ENCODE results near the gene SEMA5A.

The SEMA5A gene

DNA sequence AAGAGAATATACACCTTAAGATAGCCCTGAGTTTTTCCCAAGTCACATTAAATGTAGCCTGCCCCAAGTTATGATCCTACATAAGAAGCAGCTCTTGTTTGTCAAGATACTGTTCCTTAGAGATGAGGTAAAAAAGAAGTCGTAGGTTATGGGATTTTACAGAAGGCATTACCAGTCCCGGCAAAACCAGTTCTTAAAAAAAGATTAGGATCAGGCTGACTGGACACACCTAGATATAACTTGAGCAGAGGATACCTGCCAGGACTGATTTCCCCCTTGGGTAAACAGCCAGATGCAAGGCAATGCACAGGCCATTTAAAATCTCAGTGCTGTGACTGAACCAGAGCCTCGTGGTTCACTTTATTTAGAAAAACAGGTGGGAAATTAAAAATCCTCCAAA is 14.1 kb upstream of the SEMA5A start:
- TF ChIP-seq, protein P1, sequence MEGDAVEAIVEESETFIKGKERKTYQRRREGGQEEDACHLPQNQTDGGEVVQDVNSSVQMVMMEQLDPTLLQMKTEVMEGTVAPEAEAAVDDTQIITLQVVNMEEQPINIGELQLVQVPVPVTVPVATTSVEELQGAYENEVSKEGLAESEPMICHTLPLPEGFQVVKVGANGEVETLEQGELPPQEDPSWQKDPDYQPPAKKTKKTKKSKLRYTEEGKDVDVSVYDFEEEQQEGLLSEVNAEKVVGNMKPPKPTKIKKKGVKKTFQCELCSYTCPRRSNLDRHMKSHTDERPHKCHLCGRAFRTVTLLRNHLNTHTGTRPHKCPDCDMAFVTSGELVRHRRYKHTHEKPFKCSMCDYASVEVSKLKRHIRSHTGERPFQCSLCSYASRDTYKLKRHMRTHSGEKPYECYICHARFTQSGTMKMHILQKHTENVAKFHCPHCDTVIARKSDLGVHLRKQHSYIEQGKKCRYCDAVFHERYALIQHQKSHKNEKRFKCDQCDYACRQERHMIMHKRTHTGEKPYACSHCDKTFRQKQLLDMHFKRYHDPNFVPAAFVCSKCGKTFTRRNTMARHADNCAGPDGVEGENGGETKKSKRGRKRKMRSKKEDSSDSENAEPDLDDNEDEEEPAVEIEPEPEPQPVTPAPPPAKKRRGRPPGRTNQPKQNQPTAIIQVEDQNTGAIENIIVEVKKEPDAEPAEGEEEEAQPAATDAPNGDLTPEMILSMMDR (IDR thresholded peaks at IDR 0.05; ENCODE audit: control extremely low read depth, extremely low read depth, low read depth, missing control alignments), result no peak
- DNase-seq (ENCODE audit: extremely low spot score), result no peak
- CTCF ChIA-PET, result interaction anchor here (1.2 kb wide), 1 partner anchor 14 kb away, joined by 3 read pairs; no protein-coding TSS in a partner anchor
- POLR2A ChIA-PET, result no interaction called here

DNA sequence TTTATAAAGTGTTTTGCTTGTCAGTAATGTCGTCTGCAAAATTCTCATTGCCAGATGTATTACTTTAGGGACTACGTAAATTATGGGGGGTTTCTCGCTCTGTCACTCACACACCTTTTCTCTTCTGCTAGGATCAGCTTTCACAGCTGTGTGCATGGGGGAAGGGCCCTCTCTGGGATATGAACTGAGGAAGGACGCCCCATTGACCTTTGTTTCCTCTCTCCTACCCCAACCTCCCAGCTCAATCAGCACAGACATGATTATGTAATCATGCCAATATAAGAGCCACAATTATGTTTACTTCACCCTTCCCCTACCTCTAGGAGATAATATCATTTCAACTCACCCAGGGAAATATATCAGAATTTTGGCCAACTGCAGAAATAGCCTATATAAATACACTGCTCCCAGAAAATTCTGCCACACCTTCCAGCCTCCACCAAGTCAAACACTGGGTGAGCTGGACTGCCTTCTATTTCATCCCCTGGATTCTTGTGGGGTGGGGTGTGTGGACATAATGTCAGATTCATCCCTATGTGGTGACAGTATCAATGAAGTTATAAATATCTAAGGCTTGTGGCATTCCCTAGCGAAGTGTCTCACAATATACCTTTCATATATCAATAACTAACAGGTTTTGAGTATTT is 12.6 kb upstream of the SEMA5A start:
- CTCF ChIA-PET, result interaction anchor here (1.0 to 1.2 kb wide), 2 partner anchors 15 to 16 kb away, joined by 3 read pairs; no protein-coding TSS in a partner anchor
- TF ChIP-seq, protein P1 (IDR thresholded peaks at IDR 0.05; ENCODE audit: control extremely low read depth, extremely low read depth, low read depth, missing control alignments), result no peak
- no peak for DNase-seq (ENCODE audit: extremely low spot score)
- POLR2A ChIA-PET, result no interaction called here

DNA sequence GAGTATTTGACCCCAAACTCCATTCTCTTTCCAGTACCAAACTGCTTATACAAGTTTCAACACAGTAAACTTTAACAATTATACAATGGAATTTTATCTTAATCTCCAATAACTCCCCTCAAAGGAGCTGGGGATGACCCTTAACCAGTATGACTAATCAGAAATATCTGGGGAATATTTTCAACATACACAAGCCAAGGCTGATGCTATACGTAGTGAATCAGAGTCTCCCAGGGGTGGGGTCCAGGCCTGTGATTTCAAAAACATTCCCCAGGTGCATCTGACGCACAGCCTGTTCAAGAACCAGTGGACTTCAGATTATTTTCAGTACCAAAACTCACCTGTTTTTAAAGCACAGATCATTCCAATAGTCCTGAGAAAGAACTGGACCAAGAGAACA is 11.8 kb upstream of the SEMA5A start:
- ChIA-PET POLR2A (no interaction called here), CTCF (interaction anchor here (1.2 to 1.6 kb wide), 2 partner anchors 9 to 14 kb away, joined by 3 to 4 read pairs; no protein-coding TSS in a partner anchor)
- no peak for DNase-seq (ENCODE audit: extremely low spot score)
- TF ChIP-seq, protein P1 (IDR thresholded peaks at IDR 0.05; ENCODE audit: control extremely low read depth, extremely low read depth, low read depth, missing control alignments), result no peak

DNA sequence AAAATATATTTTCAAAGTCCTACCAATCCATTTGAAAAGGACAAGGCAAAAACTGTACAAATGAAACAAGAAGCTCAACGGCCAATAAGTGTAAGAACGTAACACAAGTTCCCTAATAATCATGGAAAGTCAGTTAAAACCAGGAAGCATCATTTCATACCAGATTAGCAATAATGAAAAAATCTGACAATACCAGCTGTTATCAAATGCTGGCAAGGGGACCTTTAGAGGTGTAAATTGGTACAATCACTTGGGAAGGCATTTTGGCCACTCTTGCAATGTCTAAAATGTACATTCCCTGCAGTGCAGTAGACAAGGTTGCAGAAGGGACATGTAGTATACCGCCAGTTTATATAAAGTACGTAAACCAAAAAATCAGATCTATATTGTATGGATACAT is 10.1 kb upstream of the SEMA5A start:
- TF ChIP-seq, protein P1 (IDR thresholded peaks at IDR 0.05; ENCODE audit: control extremely low read depth, extremely low read depth, low read depth, missing control alignments), result no peak
- no peak for DNase-seq (ENCODE audit: extremely low spot score)
- ChIA-PET POLR2A (no interaction called here), CTCF (interaction anchor here (0.7 to 1.6 kb wide), 2 partner anchors 12 to 13 kb away, joined by 3 to 5 read pairs; no protein-coding TSS in a partner anchor)

DNA sequence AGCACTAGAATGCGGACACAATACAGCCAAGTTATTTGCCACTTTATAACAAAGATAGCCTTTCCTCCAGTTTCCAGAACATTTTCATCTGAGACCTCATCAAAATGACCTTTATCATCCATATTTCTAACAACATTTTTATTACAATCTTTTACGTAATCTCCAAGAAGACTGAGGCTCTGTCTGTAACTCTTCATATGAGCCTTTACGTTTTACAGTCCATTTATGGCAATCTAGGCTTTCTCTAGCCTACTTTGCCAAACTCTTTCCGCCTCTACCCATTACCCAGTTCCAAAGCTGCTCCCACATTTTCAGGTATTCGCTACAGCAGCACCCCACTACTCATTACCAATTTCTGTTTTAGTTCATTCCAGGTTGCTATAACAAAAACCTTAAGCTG is 8.2 kb upstream of the SEMA5A start:
- no peak for DNase-seq (ENCODE audit: extremely low spot score)
- TF ChIP-seq, protein P1 (IDR thresholded peaks at IDR 0.05; ENCODE audit: control extremely low read depth, extremely low read depth, low read depth, missing control alignments), result no peak
- ChIA-PET POLR2A (no interaction called here), CTCF (no interaction called here)

DNA sequence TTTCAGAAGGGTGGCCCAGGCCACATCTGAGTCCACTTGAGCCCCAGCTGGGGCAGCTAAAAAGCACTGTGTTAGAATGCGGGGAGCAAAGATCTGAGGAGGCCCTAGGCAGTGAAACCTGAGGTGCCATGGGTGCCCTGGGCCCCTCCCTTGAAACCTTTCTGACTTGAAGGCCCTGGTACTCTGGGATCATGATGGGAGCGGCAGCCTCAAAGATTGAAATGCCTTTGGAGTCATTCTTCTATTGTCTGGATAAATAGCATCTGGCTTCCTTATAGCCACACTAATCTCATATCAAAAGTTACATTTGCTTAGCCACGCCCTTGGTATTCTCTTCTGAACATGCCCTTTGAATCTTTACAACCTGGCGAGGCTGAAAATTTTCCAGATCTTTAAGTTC is 7.7 kb upstream of the SEMA5A start:
- ChIA-PET POLR2A (no interaction called here), CTCF (no interaction called here)
- TF ChIP-seq, protein P1 (IDR thresholded peaks at IDR 0.05; ENCODE audit: control extremely low read depth, extremely low read depth, low read depth, missing control alignments), result no peak
- no peak for DNase-seq (ENCODE audit: extremely low spot score)
